CD14-positive monocyte (primary cell): ENCODE results near the gene NOX3. TPM values are rescaled to one million over a fixed set of nuclear protein-coding genes. Genes with fewer than 3 reads are reported as not detected.

Experiments
- DNase-seq, 3 donors: peaks; one replicate each; pipeline ENCODE4 v3.0.0-alpha.2; 2011 to 2022
- H2AFZ ChIP-seq: 2 replicates; pipeline ENCODE4 v1.6.0; 2012; ENCODE audit warnings: mild to moderate bottlenecking, low read depth, low read length, inconsistent platforms; ENCODE audit not compliant: insufficient read depth, poor library complexity, severe bottlenecking
- H3K27ac ChIP-seq, 2 donors: 1 replicate in 1 of 2; 2 replicates in 1 of 2; pipeline ENCODE4 v1.5.1; 2012 to 2013; ENCODE audit warnings: low read length in 2 of 2, control low read depth in 1 of 2, inconsistent platforms in 1 of 2, low read depth in 1 of 2, mild to moderate bottlenecking in 1 of 2
- H3K27me3 ChIP-seq, 2 donors: one replicate each; pipeline versions ENCODE4 v1.6.0 to v1.6.1; 2011 to 2013; ENCODE audit warnings: low read length in 2 of 2; ENCODE audit not compliant: control insufficient read depth in 2 of 2, insufficient read depth in 2 of 2
- H3K36me3 ChIP-seq, 2 donors: replicated peaks in 1 of 2; 1 replicate in 1 of 2; 2 replicates in 1 of 2; pipeline versions ENCODE4 v1.5.1 to v1.6.1; 2012 to 2013; ENCODE audit warnings: low read length in 2 of 2, control low read depth in 1 of 2, inconsistent platforms in 1 of 2, mild to moderate bottlenecking in 1 of 2; ENCODE audit not compliant: insufficient read depth in 2 of 2, control insufficient read depth in 1 of 2
- H3K4me1 ChIP-seq, 2 donors: 1 replicate in 1 of 2; 2 replicates in 1 of 2; pipeline versions ENCODE4 v1.5.1 to v1.6.1; 2012 to 2013; ENCODE audit warnings: low read length in 2 of 2, control low read depth in 1 of 2, inconsistent platforms in 1 of 2, mild to moderate bottlenecking in 1 of 2, moderate library complexity in 1 of 2; ENCODE audit not compliant: insufficient read depth in 2 of 2, control insufficient read depth in 1 of 2
- H3K4me2 ChIP-seq: replicated peaks from 2 replicates; pipeline ENCODE3; 2012; ENCODE audit warnings: low read length, moderate library complexity, mild to moderate bottlenecking; ENCODE audit not compliant: poor library complexity, severe bottlenecking; ENCODE audit errors: extremely low read depth
- H3K4me3 ChIP-seq, 3 experiments: fragments of 200-600 bp in 1 of 3; sonication (generic) in 1 of 3; replicated peaks in 1 of 3; 1 replicate in 2 of 3; 2 replicates in 1 of 3; pipeline ENCODE4 v1.5.1; 2011 to 2013; ENCODE audit warnings: low read length in 3 of 3, mild to moderate bottlenecking in 3 of 3, control low read depth in 2 of 3, low read depth in 2 of 3, inconsistent platforms in 1 of 3, moderate library complexity in 1 of 3
- H3K79me2 ChIP-seq: 2 replicates; pipeline ENCODE4 v1.6.0; 2012; ENCODE audit warnings: mild to moderate bottlenecking, control low read depth, inconsistent platforms, low read length, moderate library complexity; ENCODE audit not compliant: insufficient read depth
- H3K9ac ChIP-seq: 2 replicates; pipeline ENCODE4 v1.6.0; 2017; ENCODE audit warnings: low read length, mild to moderate bottlenecking; ENCODE audit not compliant: insufficient read depth, poor library complexity, severe bottlenecking
- H3K9me3 ChIP-seq, 2 donors: replicated peaks in 1 of 2; 1 replicate in 1 of 2; 2 replicates in 1 of 2; pipeline versions ENCODE4 v1.5.1 to v1.6.1; 2012 to 2013; ENCODE audit warnings: low read length in 2 of 2, control low read depth in 1 of 2; ENCODE audit not compliant: control insufficient read depth in 1 of 2, insufficient read depth in 1 of 2
- H4K20me1 ChIP-seq: 2 replicates; pipeline ENCODE4 v1.6.0; 2012; ENCODE audit warnings: mild to moderate bottlenecking, low read length, control low read depth, moderate library complexity; ENCODE audit not compliant: insufficient read depth
- H3K27ac Mint-ChIP-seq, 7 donors: one replicate each; pipeline ENCODE4 v1.8.0; 2020; ENCODE audit warnings: mild to moderate bottlenecking in 7 of 7, mixed read lengths in 7 of 7, moderate library complexity in 6 of 7, inconsistent platforms in 2 of 7
- H3K27me3 Mint-ChIP-seq, 3 donors: one replicate each; pipeline ENCODE4 v1.8.0; 2021 to 2022; ENCODE audit warnings: low read depth in 3 of 3, mild to moderate bottlenecking in 3 of 3, mixed read lengths in 3 of 3, moderate library complexity in 3 of 3, inconsistent platforms in 1 of 3
- H3K36me3 Mint-ChIP-seq, 2 donors: one replicate each; pipeline ENCODE4 v1.8.0; 2020; ENCODE audit warnings: mixed read lengths in 2 of 2, inconsistent platforms in 1 of 2, mild to moderate bottlenecking in 1 of 2
- H3K4me1 Mint-ChIP-seq: one replicate; pipeline ENCODE4 v1.8.0; 2020; ENCODE audit warnings: mild to moderate bottlenecking, mixed read lengths
- H3K4me3 Mint-ChIP-seq, 2 donors: one replicate each; pipeline ENCODE4 v1.8.0; 2020; ENCODE audit warnings: mild to moderate bottlenecking in 2 of 2, mixed read lengths in 2 of 2, moderate library complexity in 1 of 2
- H3K9me3 Mint-ChIP-seq, 7 donors: one replicate each; pipeline ENCODE4 v1.8.0; 2020 to 2022; ENCODE audit warnings: mixed read lengths in 7 of 7, mild to moderate bottlenecking in 6 of 7, moderate library complexity in 6 of 7, inconsistent platforms in 2 of 7
- WGBS: methylation state at CpG from one replicate; pipeline ENCODE4 v1.1.5; 2013; ENCODE audit warnings: missing lambda C conversion rate; ENCODE audit not compliant: insufficient coverage; 5-methylcytosine and 5-hydroxymethylcytosine counted together
- intact Hi-C, 2 donors: fragments of 100-400 bp; cut with micrococcal nuclease; formaldehyde crosslinking; loops; one replicate each; pipeline versions ENCODE4 v1.15.0 to v1.15.1; 2023
- polyA plus RNA-seq, 3 donors: library from polyadenylated mRNA; depleted of rRNA in 1 of 3; unstranded in 2 of 3; stranded (reverse) in 1 of 3; fragments of 300-500 nt in 2 of 3; fragments of >200 nt in 1 of 3; fragmentation: Illumina TruSeq in 2 of 3; gene quantifications; 1 replicate in 2 of 3; 2 replicates in 1 of 3; pipeline ENCODE4 v1.2.3, GENCODE V29; 2012 to 2021
- TF ChIP-seq, protein P1 (sequence below): fragments of 200-600 bp; IDR thresholded peaks from one replicate; pipeline ENCODE4 v1.8.0; 2022; ENCODE audit warnings: antibody characterized with exemption, mild to moderate bottlenecking

The NOX3 gene
- polyA plus RNA-seq, 3 donors = not detected

GRCh38 chr6:155384321-155384952, 71.2 kb downstream of the NOX3 start:
- H3K4me1 ChIP-seq = no peaks in the 10 kb centered on the region
- no peak overlapping the region for H3K9ac ChIP-seq
- no peaks in the 10 kb centered on the region for H3K79me2 ChIP-seq
- H3K4me3 ChIP-seq = no peak overlapping the region
- no peaks in the 10 kb centered on the region for H3K27me3 ChIP-seq
- H3K4me2 ChIP-seq = no peak overlapping the region
- H3K36me3 ChIP-seq = no peaks in the 10 kb centered on the region
- no peaks in the 10 kb centered on the region for H3K36me3 Mint-ChIP-seq
- TF ChIP-seq, protein P1, sequence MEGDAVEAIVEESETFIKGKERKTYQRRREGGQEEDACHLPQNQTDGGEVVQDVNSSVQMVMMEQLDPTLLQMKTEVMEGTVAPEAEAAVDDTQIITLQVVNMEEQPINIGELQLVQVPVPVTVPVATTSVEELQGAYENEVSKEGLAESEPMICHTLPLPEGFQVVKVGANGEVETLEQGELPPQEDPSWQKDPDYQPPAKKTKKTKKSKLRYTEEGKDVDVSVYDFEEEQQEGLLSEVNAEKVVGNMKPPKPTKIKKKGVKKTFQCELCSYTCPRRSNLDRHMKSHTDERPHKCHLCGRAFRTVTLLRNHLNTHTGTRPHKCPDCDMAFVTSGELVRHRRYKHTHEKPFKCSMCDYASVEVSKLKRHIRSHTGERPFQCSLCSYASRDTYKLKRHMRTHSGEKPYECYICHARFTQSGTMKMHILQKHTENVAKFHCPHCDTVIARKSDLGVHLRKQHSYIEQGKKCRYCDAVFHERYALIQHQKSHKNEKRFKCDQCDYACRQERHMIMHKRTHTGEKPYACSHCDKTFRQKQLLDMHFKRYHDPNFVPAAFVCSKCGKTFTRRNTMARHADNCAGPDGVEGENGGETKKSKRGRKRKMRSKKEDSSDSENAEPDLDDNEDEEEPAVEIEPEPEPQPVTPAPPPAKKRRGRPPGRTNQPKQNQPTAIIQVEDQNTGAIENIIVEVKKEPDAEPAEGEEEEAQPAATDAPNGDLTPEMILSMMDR = no peak
- H3K9me3 ChIP-seq = no peaks in the 10 kb centered on the region
- H3K9me3 Mint-ChIP-seq = peaks cover 2 to 20% (median 8%) of the 10 kb centered on the region in 7 donors
- no peak overlapping the region for H2AFZ ChIP-seq
- no peak for DNase-seq
- no peak overlapping the region for H3K27ac ChIP-seq
- intact Hi-C loops = no loop called here
- no peak overlapping the region for H3K27ac Mint-ChIP-seq
- H3K27me3 Mint-ChIP-seq = peaks cover 0 to 3% (median 0%) of the 10 kb centered on the region in 3 donors
- 100% methylated on average over 2 of the region's 15 CpGs for WGBS
- H3K4me3 Mint-ChIP-seq = no peak overlapping the region
- no peaks in the 10 kb centered on the region for H3K4me1 Mint-ChIP-seq
- H4K20me1 ChIP-seq = no peaks in the 10 kb centered on the region

DNA sequence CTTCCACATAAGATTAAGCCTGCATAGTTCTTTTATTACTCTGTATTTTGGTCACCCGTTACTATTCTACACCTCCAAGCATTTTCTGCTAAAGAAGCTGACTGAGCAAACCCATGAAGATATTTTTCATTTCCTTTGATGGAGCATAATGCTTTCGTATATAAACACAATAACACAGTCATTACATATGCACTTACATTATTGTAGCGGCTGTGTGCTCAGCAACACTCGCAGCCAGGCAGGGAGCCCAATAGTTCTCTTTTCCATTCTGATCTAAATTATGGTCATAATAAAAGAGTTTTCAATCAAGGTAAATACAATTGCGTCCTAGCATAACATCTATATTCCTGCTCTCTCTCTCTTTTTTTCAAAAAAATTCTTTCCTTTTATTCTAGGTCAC, 71.7 kb downstream of the NOX3 start:
- TF ChIP-seq, protein P1 = no peak
- no peaks in the 10 kb centered on the region for H3K79me2 ChIP-seq
- H3K9me3 ChIP-seq = no peaks in the 10 kb centered on the region
- H3K4me2 ChIP-seq = no peak overlapping the region
- Mint-ChIP-seq H3K27me3 (peaks cover 0 to 3% (median 0%) of the 10 kb centered on the region in 3 donors), H3K4me1 (no peaks in the 10 kb centered on the region), H3K27ac (no peak overlapping the region), H3K36me3 (no peaks in the 10 kb centered on the region), H3K9me3 (peaks cover 0 to 14% (median 6%) of the 10 kb centered on the region in 7 donors), H3K4me3 (no peak overlapping the region)
- no peaks in the 10 kb centered on the region for H3K4me1 ChIP-seq
- H4K20me1 ChIP-seq = no peaks in the 10 kb centered on the region
- no peak overlapping the region for H2AFZ ChIP-seq
- intact Hi-C loops = no loop called here
- DNase-seq = no peak
- WGBS = 100% methylated on average over 1 of the region's 5 CpGs
- H3K4me3 ChIP-seq = no peak overlapping the region
- no peaks in the 10 kb centered on the region for H3K27me3 ChIP-seq
- H3K9ac ChIP-seq = no peak overlapping the region
- no peak overlapping the region for H3K27ac ChIP-seq
- no peaks in the 10 kb centered on the region for H3K36me3 ChIP-seq
